Mucosa of stomach (tissue), 1 donor: Measurements from ENCODE around the gene PMEPA1.
A peak's percentile ranks its signal among the peaks of the same experiment; 100 is the strongest.

Experiments used
- H3K27me3 ChIP-seq: one replicate; pipeline ENCODE4 v1.7.0; 2013; ENCODE audit warnings: mild to moderate bottlenecking, low read length; ENCODE audit not compliant: control insufficient read depth, insufficient read depth
- H3K36me3 ChIP-seq: one replicate; pipeline ENCODE4 v1.7.0; 2013; ENCODE audit warnings: low read length; ENCODE audit not compliant: control insufficient read depth, insufficient read depth
- H3K4me1 ChIP-seq: one replicate; pipeline ENCODE4 v1.7.0; 2013; ENCODE audit warnings: mild to moderate bottlenecking, low read length; ENCODE audit not compliant: control insufficient read depth, insufficient read depth
- H3K4me3 ChIP-seq: one replicate; pipeline ENCODE4 v1.7.0; 2013; ENCODE audit warnings: low read length
- H3K9ac ChIP-seq: one replicate; pipeline ENCODE4 v1.7.0; 2013; ENCODE audit warnings: mild to moderate bottlenecking, low read length, moderate library complexity
- H3K9me3 ChIP-seq: one replicate; pipeline ENCODE4 v1.7.0; 2013; ENCODE audit warnings: mild to moderate bottlenecking, low read length, moderate library complexity; ENCODE audit not compliant: control insufficient read depth
- donor health status: Pancreatic carcinoma.

Gene PMEPA1

DNA sequence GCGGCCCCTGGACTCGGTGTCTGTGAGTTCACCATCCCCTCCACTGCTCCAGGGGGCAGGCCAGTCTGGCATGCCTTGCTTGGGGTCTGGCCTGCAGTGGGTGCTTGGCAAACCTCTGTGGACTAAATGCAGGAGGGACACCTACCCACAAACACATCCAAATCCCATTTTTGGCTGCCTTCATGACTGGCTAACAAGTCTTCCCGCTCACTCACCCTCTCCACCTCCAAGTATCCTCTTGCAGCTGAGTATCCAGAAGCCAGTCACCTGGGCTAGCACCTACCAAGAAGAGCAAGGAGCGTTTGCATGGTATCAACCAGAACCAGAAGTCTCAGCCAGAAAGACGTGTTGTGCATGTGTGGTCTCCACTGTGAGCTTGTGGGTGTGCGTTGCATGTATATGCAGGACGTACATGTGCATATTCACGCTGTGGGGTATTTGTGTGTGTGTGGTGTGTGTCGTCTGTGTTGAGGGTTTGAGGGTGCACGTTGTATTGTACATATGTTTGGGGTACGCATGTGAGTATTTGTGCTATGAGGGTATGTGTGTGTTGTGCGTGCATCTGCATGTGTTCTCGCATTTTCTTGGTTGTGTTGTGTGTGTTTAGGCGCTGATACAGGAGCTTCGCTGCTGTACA is 5.6 kb upstream of the PMEPA1 start:
- Histone ChIP-seq H3K9ac (no peak overlapping the region), H3K36me3 (no peaks in the 10 kb centered on the region), H3K4me3 (no peak overlapping the region), H3K9me3 (no peaks in the 10 kb centered on the region), H3K4me1 (peaks cover 22% of the 10 kb centered on the region), H3K27me3 (peaks cover 15% of the 10 kb centered on the region)

DNA sequence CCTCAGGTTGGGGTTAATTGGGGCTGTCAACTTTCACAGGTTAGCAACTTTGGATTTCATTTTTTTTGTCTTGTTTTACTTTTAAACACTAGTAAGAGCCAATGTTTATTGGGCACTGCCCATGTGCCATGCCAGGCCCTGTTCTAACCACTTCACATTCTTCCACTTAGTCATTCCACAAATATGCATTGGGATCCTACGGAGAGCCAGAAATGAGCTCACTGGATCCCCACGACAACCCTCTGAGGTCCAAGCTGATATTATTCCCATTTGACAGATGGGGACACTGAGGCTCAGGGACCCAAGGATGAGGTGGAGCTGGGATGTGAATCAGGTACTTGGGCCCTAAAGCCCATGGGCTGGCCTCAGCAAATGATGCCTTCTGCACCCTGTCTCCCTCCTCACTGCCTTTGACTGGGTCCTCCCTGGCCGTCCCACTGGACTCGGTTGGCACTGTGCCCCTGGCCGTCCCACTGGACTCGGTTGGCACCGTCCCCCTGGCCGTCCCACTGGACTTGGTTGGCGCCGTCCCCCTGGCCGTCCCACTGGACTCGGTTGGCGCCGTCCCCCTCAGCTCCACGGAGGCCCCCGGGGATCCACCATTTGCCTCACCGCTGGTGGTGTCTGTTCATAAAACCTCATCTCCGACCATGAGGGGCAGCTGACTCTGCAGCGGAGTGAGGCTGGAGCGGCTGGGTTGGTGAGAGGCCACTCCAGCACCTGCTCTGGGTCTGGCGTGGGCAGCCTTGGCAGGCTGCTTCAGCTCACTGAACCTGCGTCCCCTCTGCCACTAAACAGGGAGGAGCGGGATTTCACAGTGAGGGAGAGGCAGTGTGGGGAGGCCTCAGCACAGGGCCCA is 4.8 kb upstream of the PMEPA1 start:
- no peak overlapping the region for H3K4me3 ChIP-seq
- no peak overlapping the region for H3K9ac ChIP-seq
- no peaks in the 10 kb centered on the region for H3K9me3 ChIP-seq
- H3K36me3 ChIP-seq, result no peaks in the 10 kb centered on the region
- H3K4me1 ChIP-seq, result peaks cover 26% of the 10 kb centered on the region
- peaks cover 18% of the 10 kb centered on the region for H3K27me3 ChIP-seq

DNA sequence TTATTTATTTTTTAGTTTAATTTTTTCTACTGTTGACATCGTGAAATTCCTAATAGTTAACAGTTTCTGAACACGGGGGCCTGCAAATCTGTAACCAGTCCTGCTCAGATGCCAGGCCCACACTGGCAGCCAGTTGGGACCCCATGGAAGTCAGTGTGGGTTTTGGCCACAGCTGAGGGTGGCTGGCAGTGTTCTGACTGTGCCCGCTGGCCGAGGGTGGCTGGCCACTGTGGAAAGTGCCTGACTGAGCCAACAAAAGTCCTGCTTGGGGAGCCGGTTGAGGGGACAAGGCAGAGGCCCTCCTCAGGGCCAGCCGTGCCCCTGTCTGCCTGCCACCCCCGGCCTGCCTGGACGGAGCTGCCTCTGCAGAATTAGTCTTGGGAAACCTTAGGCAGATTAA is 4.1 kb upstream of the PMEPA1 start:
- Histone ChIP-seq H3K4me3 (no peak overlapping the region), H3K27me3 (peaks cover 18% of the 10 kb centered on the region), H3K36me3 (no peaks in the 10 kb centered on the region), H3K9ac (no peak overlapping the region), H3K4me1 (peaks cover 26% of the 10 kb centered on the region), H3K9me3 (no peaks in the 10 kb centered on the region)

DNA sequence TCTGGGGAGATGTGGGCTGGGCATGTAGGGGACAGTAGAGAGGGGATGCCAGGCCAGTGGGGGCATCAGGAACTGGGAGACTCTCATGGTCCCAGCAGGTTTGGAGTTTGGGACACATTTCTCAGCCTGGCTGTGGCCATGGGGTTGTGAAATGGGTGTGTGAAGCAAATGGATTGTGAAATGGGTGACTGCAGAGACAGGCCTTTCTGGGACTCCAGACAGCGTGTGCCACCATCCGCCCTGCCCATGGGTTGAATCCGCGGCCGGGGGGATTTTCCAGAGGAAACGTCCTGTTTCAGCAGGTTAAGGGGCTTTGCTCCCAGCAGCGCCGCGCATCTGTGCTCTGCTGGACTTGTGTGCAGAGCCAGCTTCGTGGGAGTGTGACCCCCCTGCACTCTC is 3.7 kb upstream of the PMEPA1 start:
- Histone ChIP-seq H3K36me3 (no peaks in the 10 kb centered on the region), H3K9ac (no peak overlapping the region), H3K4me1 (peaks cover 24% of the 10 kb centered on the region), H3K4me3 (no peak overlapping the region), H3K27me3 (peaks cover 20% of the 10 kb centered on the region), H3K9me3 (no peaks in the 10 kb centered on the region)

DNA sequence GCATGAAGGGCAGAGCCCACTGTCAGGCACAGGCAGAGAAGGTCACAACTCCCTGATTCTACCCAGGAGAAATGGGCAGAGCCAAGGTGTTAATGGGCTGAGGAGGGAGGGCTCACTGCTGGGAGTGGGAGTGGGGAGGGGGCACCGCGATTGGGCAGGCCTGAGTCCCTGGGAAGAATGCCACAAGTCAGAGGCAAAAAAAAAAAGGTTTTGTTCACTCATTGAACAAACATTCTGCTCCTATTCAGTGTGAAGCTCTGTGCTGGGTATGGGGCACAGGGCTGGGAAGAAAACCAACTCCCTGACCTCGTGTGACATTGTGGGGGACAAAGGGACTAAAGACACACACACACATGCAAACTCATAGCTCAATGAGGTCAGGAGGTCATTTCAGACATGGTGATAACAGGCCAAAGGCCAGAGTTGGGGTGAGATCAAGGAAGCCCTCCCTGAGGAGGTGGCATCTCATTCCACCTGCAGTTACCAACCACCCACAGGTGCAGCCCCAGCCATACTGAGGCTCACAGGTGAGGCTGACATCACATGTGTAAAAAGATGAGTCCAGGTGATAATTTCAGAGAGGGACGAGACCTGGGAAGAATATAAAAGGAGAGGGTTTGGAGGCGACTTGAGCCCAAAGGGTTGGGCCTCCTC is 3.2 kb upstream of the PMEPA1 start:
- no peak overlapping the region for H3K4me3 ChIP-seq
- peaks cover 25% of the 10 kb centered on the region for H3K4me1 ChIP-seq
- H3K27me3 ChIP-seq, result peaks cover 25% of the 10 kb centered on the region
- H3K36me3 ChIP-seq, result no peaks in the 10 kb centered on the region
- no peaks in the 10 kb centered on the region for H3K9me3 ChIP-seq
- H3K9ac ChIP-seq, result no peak overlapping the region

DNA sequence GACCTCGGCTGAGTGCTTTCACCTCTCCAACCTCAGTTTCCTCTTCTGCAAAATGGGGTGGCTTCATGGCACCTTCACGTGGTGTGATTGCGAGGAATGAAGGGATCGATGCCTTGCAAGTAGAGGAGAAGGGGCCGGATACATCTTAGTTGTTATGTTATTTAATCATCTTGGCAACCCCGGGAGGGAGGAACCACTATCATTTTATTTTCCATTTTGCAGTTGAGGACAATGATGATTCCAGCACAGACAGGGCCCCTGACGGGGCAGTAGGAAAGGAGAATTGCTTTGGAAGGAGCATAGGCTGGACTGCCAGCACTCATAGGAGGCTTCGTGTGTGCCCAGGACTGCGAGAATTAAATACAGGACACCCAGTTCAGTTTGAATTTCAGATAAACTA is 2.5 kb upstream of the PMEPA1 start:
- no peak overlapping the region for H3K4me3 ChIP-seq
- no peaks in the 10 kb centered on the region for H3K36me3 ChIP-seq
- no peak overlapping the region for H3K9ac ChIP-seq
- peaks cover 27% of the 10 kb centered on the region for H3K27me3 ChIP-seq
- H3K9me3 ChIP-seq, result no peaks in the 10 kb centered on the region
- H3K4me1 ChIP-seq, result peaks cover 19% of the 10 kb centered on the region

DNA sequence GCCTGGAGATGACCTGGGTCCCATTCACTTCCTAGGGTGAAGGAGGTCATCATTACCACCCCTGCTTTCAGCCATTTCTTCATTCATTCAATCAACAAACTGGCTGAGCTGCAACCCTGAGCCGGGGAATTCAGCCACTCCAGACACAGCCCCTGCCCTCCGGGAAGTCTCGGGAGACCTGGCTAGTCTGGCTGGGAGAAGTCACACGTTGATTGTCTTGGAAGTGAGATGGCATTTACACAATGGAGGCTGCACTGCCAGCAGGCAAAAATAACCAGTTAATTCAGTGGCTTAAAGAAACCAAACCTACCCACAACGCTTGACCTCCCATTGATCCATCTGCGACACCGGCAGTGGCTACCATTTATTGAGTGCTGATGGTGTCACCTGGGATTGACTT is 2.0 kb upstream of the PMEPA1 start:
- H3K9ac ChIP-seq, result no peak overlapping the region
- H3K36me3 ChIP-seq, result no peaks in the 10 kb centered on the region
- peaks cover 18% of the 10 kb centered on the region for H3K4me1 ChIP-seq
- peaks cover 27% of the 10 kb centered on the region for H3K27me3 ChIP-seq
- H3K9me3 ChIP-seq, result no peaks in the 10 kb centered on the region
- no peak overlapping the region for H3K4me3 ChIP-seq

DNA sequence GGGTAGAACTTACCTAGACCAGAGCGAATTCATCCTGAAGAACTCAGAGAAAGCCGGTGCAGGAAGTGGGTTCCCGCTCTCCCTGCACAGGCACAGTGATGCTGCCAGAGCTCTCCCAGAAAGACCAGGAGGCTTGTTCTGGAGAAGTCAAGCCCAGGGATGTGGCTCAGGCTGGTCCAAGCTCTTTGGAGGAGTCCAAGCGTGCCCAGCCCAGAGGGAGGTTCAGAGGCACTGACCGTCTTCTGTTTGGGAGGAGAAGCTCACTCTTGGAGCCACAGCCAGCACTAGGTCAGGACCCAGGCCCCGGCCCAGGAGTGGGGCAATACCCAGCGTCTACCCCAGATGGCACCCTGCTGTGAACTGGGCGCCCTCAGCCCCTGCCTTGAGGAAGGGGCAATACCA is 1.5 kb upstream of the PMEPA1 start:
- Histone ChIP-seq H3K9ac (no peak overlapping the region), H3K4me3 (no peak overlapping the region), H3K36me3 (no peaks in the 10 kb centered on the region), H3K4me1 (peaks cover 18% of the 10 kb centered on the region), H3K27me3 (peaks cover 27% of the 10 kb centered on the region), H3K9me3 (no peaks in the 10 kb centered on the region)

DNA sequence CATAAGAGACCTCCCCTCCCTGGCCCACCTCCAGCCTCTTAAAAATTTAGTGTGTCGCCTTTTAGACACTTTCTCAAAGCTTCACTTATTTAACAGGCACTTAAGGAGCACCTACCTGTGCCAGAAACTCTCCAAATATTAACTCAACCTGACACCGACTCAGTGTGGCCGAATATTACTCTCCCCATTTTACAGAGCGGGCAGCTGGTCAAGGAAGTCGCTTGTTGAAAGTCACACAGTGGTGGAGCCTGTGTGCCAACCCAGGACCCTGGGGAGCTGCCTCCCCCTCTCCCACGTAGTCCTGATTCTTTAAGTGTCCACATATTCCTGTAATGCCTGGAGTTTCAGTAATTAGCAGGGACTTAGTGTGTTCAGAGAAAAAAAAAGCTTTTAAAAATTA is 1.0 kb upstream of the PMEPA1 start:
- Histone ChIP-seq H3K9ac (peak overlapping the region; percentile 84), H3K9me3 (no peaks in the 10 kb centered on the region), H3K27me3 (peaks cover 27% of the 10 kb centered on the region), H3K4me1 (peaks cover 18% of the 10 kb centered on the region), H3K36me3 (no peaks in the 10 kb centered on the region), H3K4me3 (no peak overlapping the region)

DNA sequence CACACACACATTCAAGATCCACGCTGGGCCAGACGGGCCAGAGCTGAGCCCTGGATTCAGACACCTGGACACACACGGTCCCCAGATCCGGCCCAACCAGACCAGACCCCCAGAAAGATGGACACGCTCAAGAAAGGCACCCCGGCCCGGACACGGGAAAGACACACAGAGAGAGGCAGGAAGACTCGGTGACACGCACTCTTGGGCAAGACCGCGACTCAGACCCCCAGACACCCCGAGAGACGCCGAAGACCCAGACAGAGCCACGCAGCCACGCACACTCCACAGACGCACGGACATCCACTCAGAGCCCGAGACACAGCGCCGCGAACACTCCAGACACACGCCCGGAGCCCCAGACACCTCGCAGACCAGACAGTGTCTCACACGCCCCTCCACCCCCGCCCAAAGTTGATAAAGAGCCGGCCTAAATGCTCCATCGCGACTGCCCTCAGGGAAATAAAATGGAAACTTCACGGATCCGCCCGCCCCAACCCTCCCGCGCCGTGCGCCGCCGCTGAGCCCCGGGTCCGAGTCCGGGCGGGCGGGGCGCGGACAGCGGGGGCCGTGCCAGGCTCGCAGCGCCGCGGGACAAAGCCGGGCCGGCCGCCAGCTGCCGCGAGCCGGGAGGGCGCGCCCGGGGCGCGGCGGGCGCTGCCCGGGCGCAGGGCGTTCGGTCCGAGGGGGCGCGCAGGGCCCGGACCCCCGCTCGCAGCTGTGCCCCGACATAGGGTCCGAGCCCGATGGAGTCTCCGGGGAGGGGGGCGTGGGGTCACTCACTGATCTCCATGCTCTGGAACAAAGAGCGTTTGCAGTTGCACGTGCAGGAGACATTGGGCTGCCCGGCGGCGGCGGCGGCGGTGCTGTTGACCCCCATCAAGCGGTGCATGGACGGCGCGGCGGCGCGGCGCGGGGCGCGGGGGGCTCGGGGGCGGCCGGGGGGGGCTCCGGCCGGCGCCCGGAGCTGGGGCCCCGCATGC is 831 bp downstream of the PMEPA1 start:
- Histone ChIP-seq H3K36me3 (no peaks in the 10 kb centered on the region), H3K9ac (peak overlapping the region; percentile 50), H3K9me3 (no peaks in the 10 kb centered on the region), H3K4me1 (peaks cover 18% of the 10 kb centered on the region), H3K27me3 (peaks cover 27% of the 10 kb centered on the region), H3K4me3 (no peak overlapping the region)

DNA sequence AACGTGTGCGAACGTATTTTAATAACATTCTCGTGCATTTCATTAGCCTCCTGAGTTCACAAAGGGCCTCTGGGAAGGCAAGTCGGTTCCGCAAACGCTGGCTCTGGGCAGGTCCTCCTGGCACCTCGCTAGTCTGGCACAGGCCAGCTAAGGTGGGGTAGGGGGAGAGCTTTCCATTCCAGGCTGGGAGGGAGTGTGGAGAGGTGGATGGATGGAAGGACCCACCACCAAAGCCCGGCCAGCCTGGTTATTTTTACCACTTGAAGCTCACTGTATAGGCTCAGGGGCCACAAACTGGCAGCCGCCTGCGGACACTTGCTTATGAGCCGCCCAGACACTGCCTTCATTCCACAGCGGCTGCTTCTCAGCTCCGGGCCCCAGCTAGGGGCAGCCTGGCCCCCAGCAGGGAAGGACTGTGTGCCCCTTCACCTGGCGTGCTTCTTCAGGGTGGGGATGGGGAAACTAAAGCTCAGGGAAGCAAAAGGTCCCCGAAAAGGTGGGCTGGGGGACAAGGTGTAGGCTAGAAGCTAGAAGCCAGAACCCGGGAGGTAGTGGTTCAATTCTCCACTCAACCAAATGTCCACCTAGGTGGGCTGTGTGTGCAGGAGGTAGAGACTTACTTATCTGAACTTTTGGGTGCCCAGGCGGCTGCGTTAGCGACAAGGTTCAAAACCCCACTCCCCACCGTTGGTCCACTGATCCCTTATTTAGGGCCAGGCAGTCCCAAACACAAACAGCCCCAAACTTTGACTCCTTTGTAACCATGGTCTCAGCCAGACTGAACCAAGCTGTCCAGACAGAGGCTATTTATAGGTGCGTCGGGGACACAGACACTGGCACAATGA is 1.7 kb downstream of the PMEPA1 start:
- peak overlapping the region; percentile 12 for H3K4me3 ChIP-seq
- peak overlapping the region; percentile 50 for H3K9ac ChIP-seq
- peaks cover 27% of the 10 kb centered on the region for H3K27me3 ChIP-seq
- no peaks in the 10 kb centered on the region for H3K36me3 ChIP-seq
- peaks cover 18% of the 10 kb centered on the region for H3K4me1 ChIP-seq
- H3K9me3 ChIP-seq, result no peaks in the 10 kb centered on the region
